GM12874 (cell line): ENCODE results near the gene CCDC24.

Source experiments
- CTCF ChIP-seq: IDR thresholded peaks from 2 replicates; pipeline ENCODE4 v1.5.1; 2011; ENCODE audit warnings: low read depth, mild to moderate bottlenecking, control low read depth, low read length, moderate library complexity; ENCODE audit not compliant: insufficient read depth

Gene CCDC24

GRCh38 chr1:43965316-43965715 lies 26.1 kb upstream of the CCDC24 start:
- TF ChIP-seq CTCF: no peak

- no peak for TF ChIP-seq CTCF
These were observed 23.0 kb upstream of the CCDC24 start for GRCh38 chr1:43968348-43968948.

- TF ChIP-seq CTCF: no peak
These were observed 22.0 kb upstream of the CCDC24 start for GRCh38 chr1:43969416-43969745.

- no peak for TF ChIP-seq CTCF
These were observed 21.5 kb upstream of the CCDC24 start, which contains the start of gene DPH2 for GRCh38 chr1:43969746-43970466. TSS of gene DPH2 (plus strand) at chr1:43970010. CDS start at chr1:43970176, 166 bp downstream.

- TF ChIP-seq CTCF: no peak
These were observed 20.9 kb upstream of the CCDC24 start for GRCh38 chr1:43970502-43970901.

- TF ChIP-seq CTCF: no peak
These were observed 20.5 kb upstream of the CCDC24 start for GRCh38 chr1:43970911-43971310.

- no peak for TF ChIP-seq CTCF
These were observed 19.9 kb upstream of the CCDC24 start for GRCh38 chr1:43971336-43971980.
